ENCODE results near the gene CAMK1D.

CAMK1D gene

GRCh38 chr10:12348870-12349628, at the start of gene CAMK1D:
Gene CAMK1D, plus strand, starts transcription at chr10:12349547.
- Histone ChIP-seq H3K4me3 (ENCODE audit: low read depth, low read length) (peak within 1 kb of the TSS; percentile 84), H3K27ac (ENCODE audit: extremely low read depth, low read depth, low read length) (peak within 1 kb of the TSS; percentile 88; the same call in 1 of the 2 replicates), H3K36me3 (ENCODE audit: control insufficient read depth in 2 of 2, insufficient read depth in 1 of 2, low read length in 2 of 2) (no peaks in the 10 kb centered on the region), H3K9me3 (ENCODE audit: control insufficient read depth, insufficient read depth, low read depth, low read length) (no peaks in the 10 kb centered on the region), H3K4me1 (ENCODE audit: control insufficient read depth, insufficient read depth, low read length) (no peaks in the 10 kb centered on the region; the same call in 1 of the 2 replicates)
- ChIA-PET CTCF (interaction anchor here (0.6 to 2.3 kb wide), 6 partner anchors 15 to 362 kb away, joined by 3 to 8 read pairs (median 4); no protein-coding TSS in a partner anchor), POLR2A (interaction anchor here (0.8 to 1.3 kb wide), 3 partner anchors 16 to 84 kb away, joined by 3 to 5 read pairs (median 4); no protein-coding TSS in a partner anchor)
- TF ChIP-seq WT1 (tag by site-specific recombination; IDR thresholded peaks at IDR 0.05) = peak; percentile 68; the same call in 1 of the 2 replicates
- TF ChIP-seq ZNF830 (tag by site-specific recombination; IDR thresholded peaks at IDR 0.05; ENCODE audit: low read depth) = no peak
- 0 out of 2 replicates have a peak, but pooled peaks have one; percentile 59 for TF ChIP-seq KLF8 (tag by site-specific recombination; IDR thresholded peaks at IDR 0.05)
- 0 out of 2 replicates have a peak, but pooled peaks have one; percentile 5 for TF ChIP-seq ZFHX2 (tag by site-specific recombination; conservative IDR thresholded peaks at IDR 0.05)
- TF ChIP-seq ATF2 (tag by site-specific recombination; IDR thresholded peaks at IDR 0.05; ENCODE audit: low read depth) = no peak
- no peak for TF ChIP-seq ZBTB48 (tag by site-specific recombination; IDR thresholded peaks at IDR 0.05)
- TF ChIP-seq BCL11B (tag by site-specific recombination; IDR thresholded peaks at IDR 0.05; ENCODE audit: low read depth) = no peak
- no peak for TF ChIP-seq ZNF785 (tag by site-specific recombination; IDR thresholded peaks at IDR 0.05)
- peak; percentile 76 for TF ChIP-seq GLIS1 (tag by site-specific recombination; IDR thresholded peaks at IDR 0.05)
- TF ChIP-seq ZSCAN30 (tag by site-specific recombination; IDR thresholded peaks at IDR 0.05) = no peak
- no peak for TF ChIP-seq ZNF792 (tag by site-specific recombination; IDR thresholded peaks at IDR 0.05)
- TF ChIP-seq, protein P1, sequence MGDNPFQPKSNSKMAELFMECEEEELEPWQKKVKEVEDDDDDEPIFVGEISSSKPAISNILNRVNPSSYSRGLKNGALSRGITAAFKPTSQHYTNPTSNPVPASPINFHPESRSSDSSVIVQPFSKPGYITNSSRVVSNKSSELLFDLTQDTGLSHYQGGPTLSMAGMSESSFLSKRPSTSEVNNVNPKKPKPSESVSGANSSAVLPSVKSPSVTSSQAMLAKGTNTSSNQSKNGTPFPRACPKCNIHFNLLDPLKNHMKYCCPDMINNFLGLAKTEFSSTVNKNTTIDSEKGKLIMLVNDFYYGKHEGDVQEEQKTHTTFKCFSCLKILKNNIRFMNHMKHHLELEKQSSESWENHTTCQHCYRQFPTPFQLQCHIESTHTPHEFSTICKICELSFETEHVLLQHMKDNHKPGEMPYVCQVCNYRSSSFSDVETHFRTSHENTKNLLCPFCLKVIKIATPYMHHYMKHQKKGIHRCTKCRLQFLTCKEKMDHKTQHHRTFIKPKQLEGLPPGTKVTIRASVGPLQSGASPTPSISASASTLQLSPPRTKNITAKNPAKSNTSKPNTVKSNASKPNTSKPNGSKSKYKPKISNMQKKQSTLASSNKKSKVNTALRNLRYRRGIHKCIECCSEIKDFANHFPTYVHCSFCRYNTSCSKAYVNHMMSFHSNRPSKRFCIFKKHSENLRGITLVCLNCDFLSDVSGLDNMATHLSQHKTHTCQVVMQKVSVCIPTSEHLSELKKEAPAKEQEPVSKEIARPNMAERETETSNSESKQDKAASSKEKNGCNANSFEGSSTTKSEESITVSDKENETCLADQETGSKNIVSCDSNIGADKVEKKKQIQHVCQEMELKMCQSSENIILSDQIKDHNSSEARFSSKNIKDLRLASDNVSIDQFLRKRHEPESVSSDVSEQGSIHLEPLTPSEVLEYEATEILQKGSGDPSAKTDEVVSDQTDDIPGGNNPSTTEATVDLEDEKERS (tag by site-specific recombination; IDR thresholded peaks at IDR 0.05) = no peak
- no peak for TF ChIP-seq ZNF624 (tag by site-specific recombination; IDR thresholded peaks at IDR 0.05)
- TF ChIP-seq ZNF521 (tag by site-specific recombination; IDR thresholded peaks at IDR 0.05) = no peak
- peak; percentile 49; the same call in 1 of the 2 replicates for TF ChIP-seq HIC1 (tag by site-specific recombination; IDR thresholded peaks at IDR 0.05)
- no peak for TF ChIP-seq ZNF404 (tag by site-specific recombination; IDR thresholded peaks at IDR 0.05)
- TF ChIP-seq ZNF433 (tag by site-specific recombination; IDR thresholded peaks at IDR 0.05; ENCODE audit: low read depth) = no peak
- no peak for TF ChIP-seq ELK4 (IDR thresholded peaks at IDR 0.05; ENCODE audit: borderline replicate concordance, low read depth, low read length)
- TF ChIP-seq ZNF214 (tag by site-specific recombination; IDR thresholded peaks at IDR 0.05; ENCODE audit: borderline replicate concordance) = no peak
- TF ChIP-seq, protein P2, sequence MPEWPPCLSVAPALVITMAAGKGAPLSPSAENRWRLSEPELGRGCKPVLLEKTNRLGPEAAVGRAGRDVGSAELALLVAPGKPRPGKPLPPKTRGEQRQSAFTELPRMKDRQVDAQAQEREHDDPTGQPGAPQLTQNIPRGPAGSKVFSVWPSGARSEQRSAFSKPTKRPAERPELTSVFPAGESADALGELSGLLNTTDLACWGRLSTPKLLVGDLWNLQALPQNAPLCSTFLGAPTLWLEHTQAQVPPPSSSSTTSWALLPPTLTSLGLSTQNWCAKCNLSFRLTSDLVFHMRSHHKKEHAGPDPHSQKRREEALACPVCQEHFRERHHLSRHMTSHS (tag by site-specific recombination; IDR thresholded peaks at IDR 0.05) = no peak
- TF ChIP-seq ZNF146 (tag by site-specific recombination; IDR thresholded peaks at IDR 0.05) = no peak
- no peak for TF ChIP-seq ZNF24 (tag by site-specific recombination; IDR thresholded peaks at IDR 0.05)
- TF ChIP-seq ZNF610 (tag by site-specific recombination; IDR thresholded peaks at IDR 0.05; ENCODE audit: borderline replicate concordance) = 0 out of 2 replicates have a peak, but pooled peaks have one; percentile 70
- TF ChIP-seq ZIC2 (tag by site-specific recombination; IDR thresholded peaks at IDR 0.05) = no peak

All from HEK293 (cell line).